CD14-positive monocyte (primary cell): Measurements from ENCODE around the gene FGFR3. TPM values are rescaled to one million over a fixed set of nuclear protein-coding genes. Genes with fewer than 3 reads are reported as not detected.

Experiments used
- DNase-seq, 3 donors: peaks; one replicate each; pipeline ENCODE4 v3.0.0-alpha.2; 2011 to 2022
- H2AFZ ChIP-seq: 2 replicates; pipeline ENCODE4 v1.6.0; 2012; ENCODE audit warnings: mild to moderate bottlenecking, low read depth, low read length, inconsistent platforms; ENCODE audit not compliant: insufficient read depth, poor library complexity, severe bottlenecking
- H3K27ac ChIP-seq, 2 donors: 1 replicate in 1 of 2; 2 replicates in 1 of 2; pipeline ENCODE4 v1.5.1; 2012 to 2013; ENCODE audit warnings: low read length in 2 of 2, control low read depth in 1 of 2, inconsistent platforms in 1 of 2, low read depth in 1 of 2, mild to moderate bottlenecking in 1 of 2
- H3K27me3 ChIP-seq, 2 donors: one replicate each; pipeline versions ENCODE4 v1.6.0 to v1.6.1; 2011 to 2013; ENCODE audit warnings: low read length in 2 of 2; ENCODE audit not compliant: control insufficient read depth in 2 of 2, insufficient read depth in 2 of 2
- H3K36me3 ChIP-seq, 2 donors: replicated peaks in 1 of 2; 1 replicate in 1 of 2; 2 replicates in 1 of 2; pipeline versions ENCODE4 v1.5.1 to v1.6.1; 2012 to 2013; ENCODE audit warnings: low read length in 2 of 2, control low read depth in 1 of 2, inconsistent platforms in 1 of 2, mild to moderate bottlenecking in 1 of 2; ENCODE audit not compliant: insufficient read depth in 2 of 2, control insufficient read depth in 1 of 2
- H3K4me1 ChIP-seq, 2 donors: 1 replicate in 1 of 2; 2 replicates in 1 of 2; pipeline versions ENCODE4 v1.5.1 to v1.6.1; 2012 to 2013; ENCODE audit warnings: low read length in 2 of 2, control low read depth in 1 of 2, inconsistent platforms in 1 of 2, mild to moderate bottlenecking in 1 of 2, moderate library complexity in 1 of 2; ENCODE audit not compliant: insufficient read depth in 2 of 2, control insufficient read depth in 1 of 2
- H3K4me2 ChIP-seq: replicated peaks from 2 replicates; pipeline ENCODE3; 2012; ENCODE audit warnings: low read length, moderate library complexity, mild to moderate bottlenecking; ENCODE audit not compliant: poor library complexity, severe bottlenecking; ENCODE audit errors: extremely low read depth
- H3K4me3 ChIP-seq, 3 experiments: fragments of 200-600 bp in 1 of 3; sonication (generic) in 1 of 3; replicated peaks in 1 of 3; 1 replicate in 2 of 3; 2 replicates in 1 of 3; pipeline ENCODE4 v1.5.1; 2011 to 2013; ENCODE audit warnings: low read length in 3 of 3, mild to moderate bottlenecking in 3 of 3, control low read depth in 2 of 3, low read depth in 2 of 3, inconsistent platforms in 1 of 3, moderate library complexity in 1 of 3
- H3K79me2 ChIP-seq: 2 replicates; pipeline ENCODE4 v1.6.0; 2012; ENCODE audit warnings: mild to moderate bottlenecking, control low read depth, inconsistent platforms, low read length, moderate library complexity; ENCODE audit not compliant: insufficient read depth
- H3K9ac ChIP-seq: 2 replicates; pipeline ENCODE4 v1.6.0; 2017; ENCODE audit warnings: low read length, mild to moderate bottlenecking; ENCODE audit not compliant: insufficient read depth, poor library complexity, severe bottlenecking
- H3K9me3 ChIP-seq, 2 donors: replicated peaks in 1 of 2; 1 replicate in 1 of 2; 2 replicates in 1 of 2; pipeline versions ENCODE4 v1.5.1 to v1.6.1; 2012 to 2013; ENCODE audit warnings: low read length in 2 of 2, control low read depth in 1 of 2; ENCODE audit not compliant: control insufficient read depth in 1 of 2, insufficient read depth in 1 of 2
- H4K20me1 ChIP-seq: 2 replicates; pipeline ENCODE4 v1.6.0; 2012; ENCODE audit warnings: mild to moderate bottlenecking, low read length, control low read depth, moderate library complexity; ENCODE audit not compliant: insufficient read depth
- H3K27ac Mint-ChIP-seq, 7 donors: one replicate each; pipeline ENCODE4 v1.8.0; 2020; ENCODE audit warnings: mild to moderate bottlenecking in 7 of 7, mixed read lengths in 7 of 7, moderate library complexity in 6 of 7, inconsistent platforms in 2 of 7
- H3K27me3 Mint-ChIP-seq, 3 donors: one replicate each; pipeline ENCODE4 v1.8.0; 2021 to 2022; ENCODE audit warnings: low read depth in 3 of 3, mild to moderate bottlenecking in 3 of 3, mixed read lengths in 3 of 3, moderate library complexity in 3 of 3, inconsistent platforms in 1 of 3
- H3K36me3 Mint-ChIP-seq, 2 donors: one replicate each; pipeline ENCODE4 v1.8.0; 2020; ENCODE audit warnings: mixed read lengths in 2 of 2, inconsistent platforms in 1 of 2, mild to moderate bottlenecking in 1 of 2
- H3K4me1 Mint-ChIP-seq: one replicate; pipeline ENCODE4 v1.8.0; 2020; ENCODE audit warnings: mild to moderate bottlenecking, mixed read lengths
- H3K4me3 Mint-ChIP-seq, 2 donors: one replicate each; pipeline ENCODE4 v1.8.0; 2020; ENCODE audit warnings: mild to moderate bottlenecking in 2 of 2, mixed read lengths in 2 of 2, moderate library complexity in 1 of 2
- H3K9me3 Mint-ChIP-seq, 7 donors: one replicate each; pipeline ENCODE4 v1.8.0; 2020 to 2022; ENCODE audit warnings: mixed read lengths in 7 of 7, mild to moderate bottlenecking in 6 of 7, moderate library complexity in 6 of 7, inconsistent platforms in 2 of 7
- WGBS: methylation state at CpG from one replicate; pipeline ENCODE4 v1.1.5; 2013; ENCODE audit warnings: missing lambda C conversion rate; ENCODE audit not compliant: insufficient coverage; 5-methylcytosine and 5-hydroxymethylcytosine counted together
- intact Hi-C, 2 donors: fragments of 100-400 bp; cut with micrococcal nuclease; formaldehyde crosslinking; loops; one replicate each; pipeline versions ENCODE4 v1.15.0 to v1.15.1; 2023
- polyA plus RNA-seq, 3 donors: library from polyadenylated mRNA; depleted of rRNA in 1 of 3; unstranded in 2 of 3; stranded (reverse) in 1 of 3; fragments of 300-500 nt in 2 of 3; fragments of >200 nt in 1 of 3; fragmentation: Illumina TruSeq in 2 of 3; gene quantifications; 1 replicate in 2 of 3; 2 replicates in 1 of 3; pipeline ENCODE4 v1.2.3, GENCODE V29; 2012 to 2021
- TF ChIP-seq, protein P1 (sequence below): fragments of 200-600 bp; IDR thresholded peaks from one replicate; pipeline ENCODE4 v1.8.0; 2022; ENCODE audit warnings: antibody characterized with exemption, mild to moderate bottlenecking

FGFR3 gene
- polyA plus RNA-seq, 3 donors: 0.07 TPM; not detected in 2

DNA sequence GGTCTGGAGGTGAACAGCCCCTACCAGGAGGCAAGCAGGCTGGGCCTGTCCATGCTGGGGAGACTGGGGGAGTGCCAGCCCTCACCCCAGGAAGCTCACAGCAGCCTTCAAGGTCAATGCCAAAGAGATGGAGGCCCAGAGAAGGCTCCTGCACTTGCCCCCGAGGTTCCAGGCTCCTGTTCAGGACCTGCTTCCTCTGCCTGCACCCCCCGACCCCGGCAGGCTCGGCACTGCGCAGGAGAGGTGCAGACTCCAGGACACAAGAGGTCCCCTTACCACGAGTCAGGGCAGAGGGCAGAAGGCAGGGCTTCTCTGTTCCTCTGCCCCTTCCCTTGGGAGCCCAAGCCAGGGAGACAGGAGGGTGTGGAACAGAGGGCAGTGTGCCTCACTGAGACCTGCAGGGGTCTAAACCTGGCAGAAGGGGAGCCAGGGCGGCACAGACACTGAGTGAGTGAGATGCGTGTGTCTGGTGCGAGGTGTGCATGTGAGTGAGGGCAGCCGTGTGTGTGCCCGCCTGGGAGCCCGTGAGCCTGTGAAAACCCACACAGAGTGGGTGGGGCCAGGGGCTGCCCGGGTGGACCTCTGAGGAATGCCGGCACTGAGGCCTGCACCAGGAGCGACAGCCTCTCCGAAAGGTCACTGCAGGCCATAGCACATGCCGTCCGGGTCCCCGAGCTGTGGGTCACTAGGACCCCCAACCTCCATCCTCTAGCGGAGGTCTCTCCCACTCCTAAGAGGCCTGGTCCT, 30.7 kb upstream of the FGFR3 start:
- DNase-seq: no peak
- H3K4me1 Mint-ChIP-seq: peaks cover 1% of the 10 kb centered on the region
- Histone ChIP-seq H3K36me3 (no peaks in the 10 kb centered on the region), H4K20me1 (no peaks in the 10 kb centered on the region), H3K9me3 (no peaks in the 10 kb centered on the region), H3K4me1 (no peaks in the 10 kb centered on the region), H3K27ac (no peak overlapping the region), H3K4me3 (no peak overlapping the region), H3K79me2 (no peaks in the 10 kb centered on the region), H3K27me3 (peaks cover 0 to 40% of the 10 kb centered on the region in 2 donors), H3K9ac (no peak overlapping the region), H2AFZ (no peak overlapping the region), H3K4me2 (no peak overlapping the region)
- TF ChIP-seq, protein P1, sequence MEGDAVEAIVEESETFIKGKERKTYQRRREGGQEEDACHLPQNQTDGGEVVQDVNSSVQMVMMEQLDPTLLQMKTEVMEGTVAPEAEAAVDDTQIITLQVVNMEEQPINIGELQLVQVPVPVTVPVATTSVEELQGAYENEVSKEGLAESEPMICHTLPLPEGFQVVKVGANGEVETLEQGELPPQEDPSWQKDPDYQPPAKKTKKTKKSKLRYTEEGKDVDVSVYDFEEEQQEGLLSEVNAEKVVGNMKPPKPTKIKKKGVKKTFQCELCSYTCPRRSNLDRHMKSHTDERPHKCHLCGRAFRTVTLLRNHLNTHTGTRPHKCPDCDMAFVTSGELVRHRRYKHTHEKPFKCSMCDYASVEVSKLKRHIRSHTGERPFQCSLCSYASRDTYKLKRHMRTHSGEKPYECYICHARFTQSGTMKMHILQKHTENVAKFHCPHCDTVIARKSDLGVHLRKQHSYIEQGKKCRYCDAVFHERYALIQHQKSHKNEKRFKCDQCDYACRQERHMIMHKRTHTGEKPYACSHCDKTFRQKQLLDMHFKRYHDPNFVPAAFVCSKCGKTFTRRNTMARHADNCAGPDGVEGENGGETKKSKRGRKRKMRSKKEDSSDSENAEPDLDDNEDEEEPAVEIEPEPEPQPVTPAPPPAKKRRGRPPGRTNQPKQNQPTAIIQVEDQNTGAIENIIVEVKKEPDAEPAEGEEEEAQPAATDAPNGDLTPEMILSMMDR: no peak
- H3K36me3 Mint-ChIP-seq: no peaks in the 10 kb centered on the region
- peaks cover 0 to 4% (median 0%) of the 10 kb centered on the region in 7 donors for H3K9me3 Mint-ChIP-seq
- 92% methylated on average over 20 of the region's 20 CpGs for WGBS
- peak overlapping the region in 1 of 2 donors; percentile 30 for H3K4me3 Mint-ChIP-seq
- H3K27ac Mint-ChIP-seq: no peak overlapping the region
- intact Hi-C loops: no loop called here
- peaks cover 23 to 55% (median 26%) of the 10 kb centered on the region in 3 donors for H3K27me3 Mint-ChIP-seq

DNA sequence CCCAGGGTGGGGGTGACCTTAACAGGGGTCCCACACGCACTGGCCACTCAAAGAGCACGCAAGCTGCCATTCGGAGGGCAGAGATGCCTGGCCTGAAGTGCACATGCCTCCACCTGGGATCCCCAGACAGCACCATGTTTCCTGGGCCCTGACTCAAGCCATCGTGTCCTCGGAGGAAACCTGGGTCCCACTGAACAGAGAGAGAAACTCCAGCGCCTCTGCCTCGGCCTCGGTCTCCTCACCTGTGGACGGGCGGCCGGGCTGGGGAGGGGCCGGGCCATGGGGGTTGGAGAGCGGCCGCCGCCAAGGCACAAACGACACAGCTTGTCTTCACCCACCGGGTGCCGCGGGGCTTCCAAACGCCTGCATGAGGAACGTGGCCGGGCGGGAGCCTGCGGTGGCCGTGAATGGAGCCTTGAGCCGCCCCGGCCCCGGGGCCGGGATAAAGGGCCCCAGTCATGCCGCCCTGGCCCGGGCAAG, 30.0 kb upstream of the FGFR3 start:
- Mint-ChIP-seq H3K4me1 (peaks cover 1% of the 10 kb centered on the region), H3K27me3 (peaks cover 26 to 61% (median 29%) of the 10 kb centered on the region in 3 donors), H3K27ac (no peak overlapping the region), H3K9me3 (peaks cover 0 to 4% (median 0%) of the 10 kb centered on the region in 7 donors), H3K36me3 (no peaks in the 10 kb centered on the region), H3K4me3 (peak overlapping the region in 1 of 2 donors; percentile 69)
- Histone ChIP-seq H3K4me1 (no peaks in the 10 kb centered on the region), H3K27me3 (peaks cover 3 to 43% of the 10 kb centered on the region in 2 donors), H3K79me2 (no peaks in the 10 kb centered on the region), H3K4me3 (no peak overlapping the region), H3K4me2 (no peak overlapping the region), H2AFZ (no peak overlapping the region), H3K27ac (no peak overlapping the region), H4K20me1 (no peaks in the 10 kb centered on the region), H3K9me3 (no peaks in the 10 kb centered on the region), H3K36me3 (no peaks in the 10 kb centered on the region), H3K9ac (no peak overlapping the region)
- intact Hi-C loops: no loop called here
- 23% methylated on average over 29 of the region's 31 CpGs for WGBS
- no peak for DNase-seq
- TF ChIP-seq, protein P1: no peak
